Right lobe of liver (tissue), 4 donors: ENCODE measurements around the gene MAG.

Experiments
- POLR2A ChIP-seq: fragments of 450-650 bp; IDR thresholded peaks from one replicate; pipeline ENCODE4 v1.6.1; 2017; ENCODE audit warnings: antibody characterized with exemption, mild to moderate bottlenecking
- TF ChIP-seq, protein P1 (sequence below), 4 donors: fragments of 200-600 bp in 3 of 4; fragments of 450-650 bp in 1 of 4; IDR thresholded peaks; one replicate each; pipeline versions ENCODE4 v1.5.1 to v1.8.0; 2016 to 2022; ENCODE audit warnings: antibody characterized with exemption in 4 of 4, mild to moderate bottlenecking in 2 of 4
- donor health status: DM: no; HTN: no; CAD: no.
- donor health status: DM: no; HTN: no; CAD: no.
- donor health status: DM: no; HTN: yes; CAD: no.

DNA sequence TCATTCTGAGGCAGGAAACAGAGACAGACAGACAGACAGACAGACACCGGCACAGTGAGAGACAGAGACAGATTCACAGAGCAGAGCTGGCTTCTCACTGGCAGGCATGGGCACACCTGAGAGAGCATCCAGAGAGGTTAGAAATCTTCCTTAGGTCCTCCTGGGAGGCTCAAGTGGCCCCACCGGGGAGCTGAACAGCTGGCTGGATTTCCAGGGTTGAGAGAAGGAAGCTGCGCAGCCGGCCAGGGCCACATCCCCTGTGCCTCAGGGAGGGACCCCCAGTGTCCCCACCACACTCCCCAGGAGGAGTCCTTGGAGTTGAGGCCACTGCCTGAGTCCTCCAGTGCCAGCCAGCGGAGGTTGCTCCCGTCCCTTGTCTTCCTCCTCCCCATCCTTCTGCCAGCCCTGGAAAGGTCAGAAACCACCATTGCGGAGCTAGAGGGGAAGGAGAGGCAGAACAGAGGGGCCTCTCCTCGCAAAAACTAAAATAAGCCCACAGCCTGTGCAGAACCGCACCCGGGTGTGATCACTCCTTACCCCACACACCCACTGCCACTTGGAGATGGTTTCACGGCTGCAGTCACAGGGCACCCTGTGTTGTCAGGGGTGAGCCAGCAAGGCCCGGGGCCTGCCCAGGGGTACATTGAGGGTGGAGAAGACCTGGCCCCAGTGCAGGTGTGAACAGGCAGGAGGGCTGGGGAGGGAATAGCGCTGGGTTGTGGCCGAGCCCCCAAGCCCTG is 70.5 kb downstream of the MAG start:
- TF ChIP-seq POLR2A = no peak
- TF ChIP-seq, protein P1, sequence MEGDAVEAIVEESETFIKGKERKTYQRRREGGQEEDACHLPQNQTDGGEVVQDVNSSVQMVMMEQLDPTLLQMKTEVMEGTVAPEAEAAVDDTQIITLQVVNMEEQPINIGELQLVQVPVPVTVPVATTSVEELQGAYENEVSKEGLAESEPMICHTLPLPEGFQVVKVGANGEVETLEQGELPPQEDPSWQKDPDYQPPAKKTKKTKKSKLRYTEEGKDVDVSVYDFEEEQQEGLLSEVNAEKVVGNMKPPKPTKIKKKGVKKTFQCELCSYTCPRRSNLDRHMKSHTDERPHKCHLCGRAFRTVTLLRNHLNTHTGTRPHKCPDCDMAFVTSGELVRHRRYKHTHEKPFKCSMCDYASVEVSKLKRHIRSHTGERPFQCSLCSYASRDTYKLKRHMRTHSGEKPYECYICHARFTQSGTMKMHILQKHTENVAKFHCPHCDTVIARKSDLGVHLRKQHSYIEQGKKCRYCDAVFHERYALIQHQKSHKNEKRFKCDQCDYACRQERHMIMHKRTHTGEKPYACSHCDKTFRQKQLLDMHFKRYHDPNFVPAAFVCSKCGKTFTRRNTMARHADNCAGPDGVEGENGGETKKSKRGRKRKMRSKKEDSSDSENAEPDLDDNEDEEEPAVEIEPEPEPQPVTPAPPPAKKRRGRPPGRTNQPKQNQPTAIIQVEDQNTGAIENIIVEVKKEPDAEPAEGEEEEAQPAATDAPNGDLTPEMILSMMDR (IDR thresholded peaks at IDR 0.05) = no peak
